Measurements from ENCODE around the gene RINL. TPM values are rescaled to one million over a fixed set of nuclear protein-coding genes. Genes with fewer than 3 reads are reported as not detected.

RINL gene
- total and polyA plus RNA-seq, 2 of the 8 experiments (the other 6 are each of a cell fraction or from before 2014, with no cell fraction given), result 11.1 to 11.9 TPM

GRCh38 chr19:38852231-38853044 lies 25.6 kb downstream of the RINL start:
- peak overlapping the region; percentile 94 for H4K8ac ChIP-seq (ENCODE audit: extremely low read depth, insufficient read depth, low read length)
- no peak overlapping the region for H2BK20ac ChIP-seq (ENCODE audit: low read length)
- H3K23me2 ChIP-seq (ENCODE audit: low read depth, low read length), result peaks cover 22% of the 10 kb centered on the region
- WGBS, 2 experiments (ENCODE audit: extremely low coverage in 1 of 2, insufficient coverage in 1 of 2, insufficient read length in 1 of 2, insufficient replicate concordance in 2 of 2, low coverage in 1 of 2, low lambda C conversion rate in 2 of 2, missing lambda C conversion rate in 1 of 2), result 3% methylated on average over 28 of the region's 52 CpGs; no CpG with 5 or more reads in 1 of the 2 experiments
- H3K56ac ChIP-seq (replicated peaks; ENCODE audit: insufficient read length, low read depth, low read length), result peak overlapping the region; percentile 51
- DNase-seq (ENCODE audit: low read depth in 1 of 2, low spot score in 2 of 2) (peak in 1 of 2 experiments; percentile 70), FAIRE-seq (no peak)
- peaks cover 4 to 8% of the 10 kb centered on the region in 2 experiments for H4K20me1 ChIP-seq (replicated peaks in 1 of 2; ENCODE audit: control insufficient read depth in 1 of 2, insufficient read depth in 2 of 2, low read length in 2 of 2)
- H3K4me2 ChIP-seq (ENCODE audit: insufficient read depth in 1 of 2, low read depth in 2 of 2, low read length in 2 of 2), result peak overlapping the region; percentile 89 to 96
- H2AFZ ChIP-seq (ENCODE audit: low read length), result peak overlapping the region; percentile 8; the same call in 1 of the 2 replicates
- H3K14ac ChIP-seq (ENCODE audit: insufficient read length), result no peak overlapping the region
- H2BK5ac ChIP-seq (ENCODE audit: low read depth, low read length), result peak overlapping the region; percentile 76
- H3K27ac ChIP-seq (ENCODE audit: low read depth, low read length), result peak overlapping the region; percentile 63
- H3K4ac ChIP-seq (replicated peaks; ENCODE audit: insufficient read length, low read depth, low read length), result peak overlapping the region; percentile 91
- no peaks in the 10 kb centered on the region for H3K27me3 ChIP-seq (replicated peaks in 1 of 4; ENCODE audit: control insufficient read depth in 3 of 4, extremely low read depth in 1 of 4, insufficient read depth in 3 of 4, low read length in 3 of 4)
- peaks cover 7% of the 10 kb centered on the region; the same call in 1 of the 2 replicates for H3K79me1 ChIP-seq (ENCODE audit: low read depth, low read length)
- H4K5ac ChIP-seq (ENCODE audit: insufficient read length, low read depth, low read length), result peak overlapping the region; percentile 53
- H4K91ac ChIP-seq (replicated peaks; ENCODE audit: insufficient read length, low read length), result peak overlapping the region; percentile 58
- H3K79me2 ChIP-seq (ENCODE audit: control insufficient read depth in 1 of 2, insufficient read depth in 2 of 2, low read length in 2 of 2), result peaks cover 16 to 17% of the 10 kb centered on the region in 2 experiments
- H2BK15ac ChIP-seq (ENCODE audit: low read length), result 0 out of 2 replicates have a peak overlapping the region, but pooled peaks have one; percentile 66
- peaks cover under 1 to 15% (median 4%) of the 10 kb centered on the region in 4 experiments for H3K36me3 ChIP-seq (ENCODE audit: control insufficient read depth in 2 of 4, insufficient read depth in 4 of 4, low read length in 3 of 4)
- peak overlapping the region; percentile 9 for H2BK120ac ChIP-seq (replicated peaks; ENCODE audit: low read depth, low read length)
- peaks cover 2 to 15% (median 11%) of the 10 kb centered on the region in 4 experiments for H3K4me1 ChIP-seq (replicated peaks in 1 of 4; ENCODE audit: control insufficient read depth in 3 of 4, insufficient read depth in 4 of 4, low read length in 3 of 4)
- no peak overlapping the region for H3K23ac ChIP-seq (ENCODE audit: insufficient read length)
- H2AK5ac ChIP-seq (ENCODE audit: low read depth, low read length), result no peak overlapping the region
- POLR2A ChIA-PET (ENCODE audit: partially characterized antibody), result interaction anchor here (0.6 to 4.5 kb wide), 26 partner anchors 8 to 189 kb away, joined by 3 to 65 read pairs (median 4); partner anchors contain the start of genes CCER2, ECH1, MRPS12 and RINL
- peak overlapping the region; percentile 67 to 80 (median 72) for H3K4me3 ChIP-seq (ENCODE audit: extremely low read depth in 1 of 4, insufficient read depth in 2 of 4, low read depth in 3 of 4, low read length in 4 of 4)
- peak overlapping the region; percentile 3; the same call in 1 of the 2 replicates for H2BK12ac ChIP-seq (ENCODE audit: low read depth, low read length)
- CTCF ChIA-PET (ENCODE audit: partially characterized antibody), result interaction anchor here (0.6 to 4.3 kb wide), 12 partner anchors 11 to 297 kb away, joined by 3 to 21 read pairs (median 4); partner anchors contain the start of gene ECH1
- H3K18ac ChIP-seq (ENCODE audit: extremely low read depth, low read length), result peak overlapping the region; percentile 88
- H3K9ac ChIP-seq (replicated peaks in 1 of 4; ENCODE audit: extremely low read depth in 1 of 4, low read depth in 3 of 4, low read length in 3 of 4), result peak overlapping the region in 3 of 4 experiments; percentile 78 to 82 (median 81); a peak in 6 of 7 replicates
- peaks cover 0 to 7% of the 10 kb centered on the region in 2 experiments; a peak in 1 of 4 replicates for H3K9me3 ChIP-seq (ENCODE audit: insufficient read depth in 2 of 2, low read depth in 1 of 2, low read length in 1 of 2)
- TF ChIP-seq BACH1 (IDR thresholded peaks at IDR 0.05; ENCODE audit: low read length) (no peak), SIN3A (conservative IDR thresholded peaks at IDR 0.05 in 1 of 2, IDR thresholded peaks at IDR 0.05 in 1 of 2; ENCODE audit: low read depth in 1 of 2, low read length in 2 of 2) (no peak; a peak in 1 of 4 replicates), RXRA (IDR thresholded peaks at IDR 0.05; ENCODE audit: insufficient read depth, low read depth, low read length) (no peak), POLR2A (IDR thresholded peaks at IDR 0.05; ENCODE audit: control extremely low read depth in 1 of 2, low read depth in 2 of 2, low read length in 2 of 2) (peak in 1 of 2 experiments; percentile 59; a peak in 1 of 3 replicates), RFX5 (IDR thresholded peaks at IDR 0.05; ENCODE audit: borderline replicate concordance, low read depth, low read length) (no peak), TAF1 (IDR thresholded peaks at IDR 0.05; ENCODE audit: low read depth, low read length) (peak; percentile 35; the same call in 1 of the 2 replicates), KDM4A (IDR thresholded peaks at IDR 0.05; ENCODE audit: low read depth, low read length, severe bottlenecking) (peak; percentile 53), CREB1 (IDR thresholded peaks at IDR 0.05) (peak; percentile 29; the same call in 1 of the 2 replicates), MAFK (IDR thresholded peaks at IDR 0.05; ENCODE audit: low read depth, low read length) (no peak), CEBPB (IDR thresholded peaks at IDR 0.05; ENCODE audit: low read depth, low read length) (no peak)
- TF ChIP-seq, protein P1, sequence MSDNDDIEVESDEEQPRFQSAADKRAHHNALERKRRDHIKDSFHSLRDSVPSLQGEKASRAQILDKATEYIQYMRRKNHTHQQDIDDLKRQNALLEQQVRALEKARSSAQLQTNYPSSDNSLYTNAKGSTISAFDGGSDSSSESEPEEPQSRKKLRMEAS (IDR thresholded peaks at IDR 0.05), result peak; percentile 7; the same call in 1 of the 2 replicates

Measured in H1 (cell line).